IMR-90 (cell line): ENCODE data around the gene NOVA2. TPM values are rescaled to one million over a fixed set of nuclear protein-coding genes. Genes with fewer than 3 reads are reported as not detected.
A peak's percentile ranks its signal among the peaks of the same experiment; 100 is the strongest.

Experiments
- ATAC-seq: fragments of 200-7000 bp; cut with Tn5 transposase; 2 replicates; pipeline ENCODE4 v1.9.1; 2020; ENCODE audit warnings: low read depth, mild to moderate bottlenecking, moderate library complexity
- BruUV-seq: library from RNA; stranded (reverse); fragments of 400-500 nt; replicated peaks from 2 replicates; lab custom pipeline; 2021; lab: Mats Ljungman, UMichigan
- CTCF ChIA-PET: fragments of 300-600 bp; formaldehyde crosslinking; extraction: SDS; loops from one replicate; lab custom pipeline; 2021; ENCODE audit warnings: antibody characterized with exemption; lab: Yijun Ruan, JAX
- POLR2A ChIA-PET: fragments of 300-600 bp; sonication (Branson Sonifier 250); formaldehyde crosslinking; loops from one replicate; lab custom pipeline; 2022; ENCODE audit warnings: antibody characterized with exemption; ENCODE audit not compliant: unreplicated experiment; lab: Charles Lee
- DNase-seq: peaks from one replicate; pipeline ENCODE4 v3.0.0; 2013
- H2AFZ ChIP-seq: replicated peaks from 2 replicates; pipeline ENCODE3; 2013; ENCODE audit warnings: low read length, mild to moderate bottlenecking; ENCODE audit not compliant: poor library complexity
- H2AK5ac ChIP-seq: 2 replicates; pipeline ENCODE4 v1.6.1; 2013; ENCODE audit warnings: low read depth, low read length, inconsistent platforms
- H2AK9ac ChIP-seq: replicated peaks from 2 replicates; pipeline ENCODE3; 2013; ENCODE audit warnings: mild to moderate bottlenecking, low read depth, low read length, moderate library complexity; ENCODE audit not compliant: poor library complexity
- H2BK120ac ChIP-seq: 2 replicates; pipeline ENCODE4 v1.6.1; 2013; ENCODE audit warnings: low read depth, low read length, inconsistent platforms
- H2BK15ac ChIP-seq: 3 replicates; pipeline ENCODE4 v1.6.1; 2013; ENCODE audit warnings: low read depth, low read length, inconsistent platforms
- H2BK20ac ChIP-seq: 2 replicates; pipeline ENCODE4 v1.6.1; 2013; ENCODE audit warnings: low read depth, mild to moderate bottlenecking, inconsistent platforms, low read length, moderate library complexity
- H2BK5ac ChIP-seq: 2 replicates; pipeline ENCODE4 v1.6.1; 2013; ENCODE audit warnings: mild to moderate bottlenecking, low read depth, low read length, inconsistent platforms; ENCODE audit not compliant: poor library complexity, severe bottlenecking
- H3K14ac ChIP-seq: replicated peaks from 2 replicates; pipeline ENCODE4 v1.6.1; 2013; ENCODE audit warnings: low read depth, low read length, inconsistent platforms
- H3K18ac ChIP-seq: 2 replicates; pipeline ENCODE4 v1.6.1; 2013; ENCODE audit warnings: low read depth, low read length, control low read depth
- H3K23ac ChIP-seq: 2 replicates; pipeline ENCODE4 v1.6.1; 2013; ENCODE audit warnings: low read depth, low read length, inconsistent platforms
- H3K27ac ChIP-seq: 2 replicates; pipeline ENCODE4 v1.5.1; 2013; ENCODE audit warnings: mild to moderate bottlenecking, control low read depth, low read length; ENCODE audit not compliant: insufficient read depth
- H3K27me3 ChIP-seq: 2 replicates; pipeline ENCODE4 v1.6.1; 2013; ENCODE audit warnings: low read length; ENCODE audit not compliant: control insufficient read depth, insufficient read depth
- H3K36me3 ChIP-seq: 2 replicates; pipeline ENCODE4 v1.6.1; 2013; ENCODE audit warnings: low read length, mixed read lengths; ENCODE audit not compliant: control insufficient read depth, insufficient read depth
- H3K4ac ChIP-seq: 2 replicates; pipeline ENCODE4 v1.6.1; 2013; ENCODE audit warnings: low read depth, low read length, inconsistent platforms
- H3K4me1 ChIP-seq: 2 replicates; pipeline ENCODE4 v1.6.1; 2013; ENCODE audit warnings: low read length, mixed read lengths; ENCODE audit not compliant: control insufficient read depth, insufficient read depth
- H3K4me2 ChIP-seq: 2 replicates; pipeline ENCODE4 v1.6.1; 2013; ENCODE audit warnings: low read depth, mild to moderate bottlenecking, control low read depth, low read length, moderate library complexity
- H3K4me3 ChIP-seq: 2 replicates; pipeline ENCODE4 v1.5.1; 2013; ENCODE audit warnings: low read depth, mild to moderate bottlenecking, control low read depth, low read length, moderate library complexity; ENCODE audit not compliant: insufficient read depth
- H3K56ac ChIP-seq: 2 replicates; pipeline ENCODE4 v1.6.1; 2013; ENCODE audit warnings: low read length, inconsistent platforms; ENCODE audit not compliant: insufficient read depth; ENCODE audit errors: extremely low read depth
- H3K79me1 ChIP-seq, 2 experiments: 2 replicates each; pipeline ENCODE4 v1.6.1; 2013; ENCODE audit warnings: low read length in 2 of 2, inconsistent platforms in 1 of 2, low read depth in 1 of 2
- H3K9ac ChIP-seq: 2 replicates; pipeline ENCODE4 v1.6.1; 2013; ENCODE audit warnings: low read depth, low read length, control low read depth
- H3K9me1 ChIP-seq: 2 replicates; pipeline ENCODE4 v1.6.1; 2013; ENCODE audit warnings: low read length, inconsistent platforms; ENCODE audit not compliant: insufficient read depth
- H3K9me3 ChIP-seq: 2 replicates; pipeline ENCODE4 v1.6.1; 2013; ENCODE audit warnings: low read length; ENCODE audit not compliant: control insufficient read depth, insufficient read depth
- H4K20me1 ChIP-seq: 2 replicates; pipeline ENCODE4 v1.6.1; 2013; ENCODE audit warnings: low read length, inconsistent platforms; ENCODE audit not compliant: insufficient read depth
- H4K5ac ChIP-seq: 2 replicates; pipeline ENCODE4 v1.6.1; 2013; ENCODE audit warnings: mild to moderate bottlenecking, low read depth, low read length, control low read depth
- H4K8ac ChIP-seq, 2 experiments: 2 replicates each; pipeline ENCODE4 v1.6.1; 2013; ENCODE audit warnings: low read depth in 2 of 2, low read length in 2 of 2, control low read depth in 1 of 2, inconsistent platforms in 1 of 2
- H4K91ac ChIP-seq: 2 replicates; pipeline ENCODE4 v1.6.1; 2013; ENCODE audit warnings: low read depth, low read length, inconsistent platforms; ENCODE audit not compliant: insufficient read depth
- CEBPB ChIP-seq: IDR thresholded peaks from 2 replicates; pipeline ENCODE4 v1.6.1; 2012; ENCODE audit warnings: low read depth, low read length, improper control_type of control experiment
- FOS ChIP-seq: fragments of 150-350 bp; IDR thresholded peaks from 2 replicates; pipeline ENCODE4 v1.6.1; 2016; ENCODE audit warnings: low read depth, low read length
- MXI1 ChIP-seq: IDR thresholded peaks from 2 replicates; pipeline ENCODE4 v1.6.1; 2012; ENCODE audit warnings: low read depth, mild to moderate bottlenecking, low read length, moderate library complexity, borderline replicate concordance
- RAD21 ChIP-seq: IDR thresholded peaks from 2 replicates; pipeline ENCODE4 v1.6.1; 2012; ENCODE audit warnings: low read length, improper control_type of control experiment
- WGBS, 2 experiments: methylation state at CpG; one replicate each; pipeline versions ENCODE4 v1.1.5 to v1.1.7; 2013; ENCODE audit warnings: missing lambda C conversion rate in 2 of 2; ENCODE audit not compliant: insufficient read length in 1 of 2; ENCODE audit errors: extremely low coverage in 2 of 2; 5-methylcytosine and 5-hydroxymethylcytosine counted together
- dilution Hi-C: fragments of 300-500 bp; cut with HindIII; formaldehyde crosslinking; loops from one replicate; pipeline ENCODE4 v1.14.3; 2018; ENCODE audit warnings: low sequenced_read_pairs; ENCODE audit not compliant: unreplicated experiment
- in situ Hi-C: fragments of 300-500 bp; cut with MboI; formaldehyde crosslinking; loops from 3 replicates; pipeline ENCODE4 v1.14.3; 2019; ENCODE audit warnings: low sequenced_read_pairs, inconsistent platforms, mixed read lengths
- intact Hi-C: fragments of 100-400 bp; cut with micrococcal nuclease; formaldehyde crosslinking; loops from 2 replicates; pipeline ENCODE4 v1.10.0; 2022
- polyA plus RNA-seq, 3 experiments: library from polyadenylated mRNA; depleted of rRNA; stranded (reverse); fragments of >200 nt; gene quantifications; 2 replicates each; pipeline ENCODE4 v1.2.3, GENCODE V29; 2012; ENCODE audit warnings: low replicate concordance in 1 of 3
- total RNA-seq: library from RNA; depleted of rRNA; stranded (reverse); fragments of >200 nt; gene quantifications from 2 replicates; pipeline ENCODE4 v1.2.3, GENCODE V29; 2012

NOVA2 gene
- total and polyA plus RNA-seq, 2 of the 4 experiments (the other 2 are of a cell fraction) = 0.03 TPM; not detected in 1

DNA sequence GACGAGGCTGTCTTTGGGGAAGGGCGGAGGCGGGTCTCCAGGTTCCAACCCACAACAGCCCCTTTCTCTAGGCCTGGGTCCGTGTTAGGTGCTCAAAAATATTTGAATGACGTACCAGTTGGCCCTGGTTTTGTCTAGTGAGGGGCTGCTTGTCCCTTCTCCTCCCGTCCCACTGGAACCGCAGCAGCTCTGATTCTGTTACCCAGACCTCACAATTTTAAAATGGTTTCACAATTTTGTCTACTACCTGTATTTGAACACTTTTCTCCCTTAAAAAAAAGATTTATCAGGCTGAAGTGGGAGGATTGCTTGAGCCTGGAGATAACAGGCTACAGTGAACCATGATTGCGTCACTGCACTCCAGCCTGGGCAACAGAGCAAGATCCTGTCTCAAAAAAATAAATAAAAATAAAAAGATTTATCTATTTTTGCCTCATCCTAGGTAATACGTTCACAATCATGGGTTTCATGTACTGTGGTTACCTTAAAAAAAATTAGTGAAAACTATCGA, 86.4 kb downstream of the NOVA2 start:
- peak overlapping the region; percentile 86 for H2BK5ac ChIP-seq
- H3K18ac ChIP-seq = peak overlapping the region; percentile 68; the same call in 1 of the 2 replicates
- H2BK20ac ChIP-seq = no peak overlapping the region; the same call in 1 of the 2 replicates
- dilution Hi-C loops = no loop called here
- H3K36me3 ChIP-seq = peaks cover 8% of the 10 kb centered on the region; the same call in 1 of the 2 replicates
- BruUV-seq = no TSS peak
- peak overlapping the region; percentile 89 for H3K9ac ChIP-seq
- H2BK120ac ChIP-seq = peak overlapping the region; percentile 42
- H3K14ac ChIP-seq = peak overlapping the region; percentile 98
- H3K79me1 ChIP-seq = peaks cover 8 to 30% of the 10 kb centered on the region in 2 experiments
- peak overlapping the region; percentile 86 for H4K5ac ChIP-seq
- no CpG with 5 or more reads among the region's 10 CpGs for WGBS, 2 experiments
- DNase-seq (no peak), ATAC-seq (no peak)
- ChIA-PET POLR2A (no interaction called here), CTCF (no interaction called here)
- peaks cover 6% of the 10 kb centered on the region; the same call in 1 of the 2 replicates for H3K9me1 ChIP-seq
- H3K4me1 ChIP-seq = peaks cover 10% of the 10 kb centered on the region
- H2AFZ ChIP-seq = peak overlapping the region; percentile 95
- peak overlapping the region; percentile 74 for H3K4me2 ChIP-seq
- no peaks in the 10 kb centered on the region for H3K9me3 ChIP-seq
- H2BK15ac ChIP-seq = peak overlapping the region; percentile 40; the same call in 1 of the 3 replicates
- intact Hi-C loops = loop anchor here (2.0 to 5.0 kb wide), 2 partner anchors 24 to 110 kb away; partner anchors contain the start of genes CCDC61 and SYMPK
- H3K4me3 ChIP-seq = peak overlapping the region; percentile 74
- peak overlapping the region; percentile 93 for H2AK9ac ChIP-seq
- H3K27me3 ChIP-seq = no peaks in the 10 kb centered on the region
- peaks cover 15% of the 10 kb centered on the region for H4K20me1 ChIP-seq
- H4K8ac ChIP-seq = peak overlapping the region; percentile 99 to 100
- peak overlapping the region; percentile 97 for H3K4ac ChIP-seq
- in situ Hi-C loops = no loop called here
- peak overlapping the region; percentile 85 for H2AK5ac ChIP-seq
- H4K91ac ChIP-seq = peak overlapping the region; percentile 97
- peak overlapping the region; percentile 92 for H3K27ac ChIP-seq
- peak overlapping the region; percentile 65 for H3K23ac ChIP-seq
- no peak for TF ChIP-seq MXI1
- TF ChIP-seq FOS = no peak
- TF ChIP-seq RAD21 = no peak
- TF ChIP-seq CEBPB = peak; percentile 72
- H3K56ac ChIP-seq = peak overlapping the region; percentile 71; the same call in 1 of the 2 replicates
